Effector memory CD4-positive, alpha-beta T cell (primary cell): ENCODE measurements around the gene RBP2.

ENCODE experiments used
- DNase-seq, 3 donors: peaks; one replicate each; pipeline ENCODE4 v3.0.0-alpha.2; 2020
- H3K27ac ChIP-seq: 2 replicates; pipeline ENCODE4 v1.7.0; 2013; ENCODE audit warnings: mild to moderate bottlenecking, low read length, moderate library complexity; ENCODE audit not compliant: insufficient read depth, poor library complexity, severe bottlenecking
- H3K27me3 ChIP-seq: replicated peaks from 2 replicates; pipeline ENCODE4 v1.7.0; 2013; ENCODE audit warnings: mild to moderate bottlenecking, low read length; ENCODE audit not compliant: insufficient read depth, control insufficient read depth, poor library complexity, severe bottlenecking
- H3K36me3 ChIP-seq: 2 replicates; pipeline ENCODE4 v1.7.0; 2013; ENCODE audit warnings: mild to moderate bottlenecking, low read length, moderate library complexity; ENCODE audit not compliant: control insufficient read depth, insufficient read depth
- H3K4me1 ChIP-seq: 2 replicates; pipeline ENCODE4 v1.7.0; 2013; ENCODE audit warnings: low read length, mild to moderate bottlenecking; ENCODE audit not compliant: control insufficient read depth, insufficient read depth, poor library complexity, severe bottlenecking
- H3K4me3 ChIP-seq: 2 replicates; pipeline ENCODE4 v1.7.0; 2013; ENCODE audit warnings: low read length, low read depth, mild to moderate bottlenecking; ENCODE audit not compliant: insufficient read depth, poor library complexity, severe bottlenecking
- H3K9me3 ChIP-seq: 2 replicates; pipeline ENCODE4 v1.7.0; 2013; ENCODE audit warnings: mild to moderate bottlenecking, low read length, moderate library complexity; ENCODE audit not compliant: control insufficient read depth

The RBP2 gene

GRCh38 chr3:139482206-139482605 lies 5.9 kb upstream of the RBP2 start:
- no peak overlapping the region for H3K27ac ChIP-seq
- no peak for DNase-seq
- H3K9me3 ChIP-seq, result no peaks in the 10 kb centered on the region

GRCh38 chr3:139481116-139481515 lies 4.8 kb upstream of the RBP2 start:
- no peaks in the 10 kb centered on the region for H3K27me3 ChIP-seq
- DNase-seq, result no peak
- H3K36me3 ChIP-seq, result no peaks in the 10 kb centered on the region
- H3K27ac ChIP-seq, result no peak overlapping the region
- no peak overlapping the region for H3K4me3 ChIP-seq
- H3K9me3 ChIP-seq, result no peaks in the 10 kb centered on the region
- no peaks in the 10 kb centered on the region for H3K4me1 ChIP-seq

More at GRCh38 chr3:139482206-139482605, 5.9 kb upstream of the RBP2 start:
- Histone ChIP-seq H3K27me3 (no peaks in the 10 kb centered on the region), H3K4me1 (no peaks in the 10 kb centered on the region), H3K4me3 (no peak overlapping the region), H3K36me3 (no peaks in the 10 kb centered on the region)

GRCh38 chr3:139480585-139480984 lies 4.3 kb upstream of the RBP2 start:
- no peaks in the 10 kb centered on the region for H3K4me1 ChIP-seq
- DNase-seq, result no peak
- H3K9me3 ChIP-seq, result no peaks in the 10 kb centered on the region
- H3K27me3 ChIP-seq, result no peaks in the 10 kb centered on the region
- H3K4me3 ChIP-seq, result no peak overlapping the region
- H3K36me3 ChIP-seq, result no peaks in the 10 kb centered on the region
- no peak overlapping the region for H3K27ac ChIP-seq

GRCh38 chr3:139477710-139478640 lies 1.7 kb upstream of the RBP2 start:
- Histone ChIP-seq H3K27me3 (no peaks in the 10 kb centered on the region), H3K9me3 (no peaks in the 10 kb centered on the region), H3K36me3 (no peaks in the 10 kb centered on the region), H3K4me3 (no peak overlapping the region), H3K4me1 (no peaks in the 10 kb centered on the region), H3K27ac (no peak overlapping the region)
- DNase-seq, result no peak

GRCh38 chr3:139473155-139473771 lies 3.1 kb downstream of the RBP2 start:
- no peaks in the 10 kb centered on the region for H3K9me3 ChIP-seq
- H3K4me3 ChIP-seq, result no peak overlapping the region
- H3K27ac ChIP-seq, result no peak overlapping the region
- no peak for DNase-seq
- H3K36me3 ChIP-seq, result no peaks in the 10 kb centered on the region
- H3K4me1 ChIP-seq, result no peaks in the 10 kb centered on the region
- H3K27me3 ChIP-seq, result no peaks in the 10 kb centered on the region

- DNase-seq, result no peak
- H3K36me3 ChIP-seq, result no peaks in the 10 kb centered on the region
- H3K27me3 ChIP-seq, result no peaks in the 10 kb centered on the region
- no peaks in the 10 kb centered on the region for H3K9me3 ChIP-seq
- no peak overlapping the region for H3K27ac ChIP-seq
- H3K4me3 ChIP-seq, result no peak overlapping the region
- no peaks in the 10 kb centered on the region for H3K4me1 ChIP-seq
Observed at GRCh38 chr3:139472380-139473010, 3.8 kb downstream of the RBP2 start.

- Histone ChIP-seq H3K27ac (no peak overlapping the region), H3K27me3 (no peaks in the 10 kb centered on the region), H3K4me1 (no peaks in the 10 kb centered on the region), H3K9me3 (no peaks in the 10 kb centered on the region), H3K36me3 (no peaks in the 10 kb centered on the region), H3K4me3 (no peak overlapping the region)
- DNase-seq, result no peak
Observed at GRCh38 chr3:139470199-139470598, 6.1 kb downstream of the RBP2 start.

- Histone ChIP-seq H3K36me3 (no peaks in the 10 kb centered on the region), H3K4me1 (no peaks in the 10 kb centered on the region), H3K4me3 (no peak overlapping the region), H3K27ac (no peak overlapping the region), H3K27me3 (no peaks in the 10 kb centered on the region), H3K9me3 (no peaks in the 10 kb centered on the region)
- DNase-seq, result no peak
Observed at GRCh38 chr3:139468399-139468798, 7.9 kb downstream of the RBP2 start.

GRCh38 chr3:139466360-139466759 lies 10.0 kb downstream of the RBP2 start:
- Histone ChIP-seq H3K27ac (no peak overlapping the region), H3K36me3 (no peaks in the 10 kb centered on the region), H3K4me1 (no peaks in the 10 kb centered on the region), H3K27me3 (no peaks in the 10 kb centered on the region), H3K4me3 (no peak overlapping the region), H3K9me3 (no peaks in the 10 kb centered on the region)
- DNase-seq, result no peak

GRCh38 chr3:139465636-139466035 lies 10.7 kb downstream of the RBP2 start:
- Histone ChIP-seq H3K4me3 (no peak overlapping the region), H3K9me3 (no peaks in the 10 kb centered on the region), H3K27me3 (no peaks in the 10 kb centered on the region), H3K27ac (no peak overlapping the region), H3K4me1 (no peaks in the 10 kb centered on the region), H3K36me3 (no peaks in the 10 kb centered on the region)
- no peak for DNase-seq
